H1 (cell line): ENCODE measurements around the gene DYRK2.

ENCODE experiments used
- CHD2 ChIP-seq: IDR thresholded peaks from 2 replicates; pipeline ENCODE4 v1.6.1; 2012; ENCODE audit warnings: low read length, improper control_type of control experiment
- CREB1 ChIP-seq: IDR thresholded peaks from 2 replicates; pipeline ENCODE4 v1.6.1; 2012; ENCODE audit warnings: inconsistent platforms
- CTCF ChIP-seq, 3 experiments: IDR thresholded peaks; 1 replicate in 2 of 3; 2 replicates in 1 of 3; pipeline versions ENCODE4 v1.5.1 to v1.6.1; 2011; ENCODE audit warnings: low read length in 3 of 3, mild to moderate bottlenecking in 3 of 3, inconsistent platforms in 2 of 3, low read depth in 1 of 3, moderate library complexity in 1 of 3; ENCODE audit not compliant: insufficient read depth in 1 of 3; ENCODE audit errors: control extremely low read depth in 1 of 3
- E2F6 ChIP-seq: IDR thresholded peaks from 2 replicates; pipeline ENCODE4 v1.6.1; 2012; ENCODE audit warnings: inconsistent platforms
- EZH2 ChIP-seq: fragments of 200-600 bp; sonication (generic); IDR thresholded peaks from 2 replicates; pipeline ENCODE4 v1.7.1; 2012; ENCODE audit warnings: low read depth, mild to moderate bottlenecking, moderate library complexity, low read length, inconsistent platforms; ENCODE audit not compliant: severe bottlenecking
- MAFK ChIP-seq: IDR thresholded peaks from 2 replicates; pipeline ENCODE4 v1.6.1; 2012; ENCODE audit warnings: low read depth, mild to moderate bottlenecking, improper control_type of control experiment, low read length
- POLR2A ChIP-seq, 2 experiments: IDR thresholded peaks; 1 replicate in 1 of 2; 2 replicates in 1 of 2; pipeline ENCODE4 v1.6.1; 2011; ENCODE audit warnings: low read depth in 2 of 2, low read length in 2 of 2, mild to moderate bottlenecking in 2 of 2; ENCODE audit errors: control extremely low read depth in 1 of 2
- POLR2AphosphoS5 ChIP-seq: IDR thresholded peaks from 2 replicates; pipeline ENCODE4 v1.6.1; 2011; ENCODE audit warnings: low read depth, low read length
- SIRT6 ChIP-seq: IDR thresholded peaks from one replicate; pipeline ENCODE4 v1.7.1; 2012; ENCODE audit warnings: low read length, inconsistent platforms
- TAF1 ChIP-seq: IDR thresholded peaks from 2 replicates; pipeline ENCODE4 v1.6.1; 2011; ENCODE audit warnings: mild to moderate bottlenecking, low read depth, low read length
- TCF12 ChIP-seq: IDR thresholded peaks from 2 replicates; pipeline ENCODE4 v1.6.1; 2011; ENCODE audit warnings: low read depth, mild to moderate bottlenecking, low read length

- no peak for TF ChIP-seq TAF1
- TF ChIP-seq POLR2AphosphoS5 = no peak
- TF ChIP-seq TCF12 = no peak
- no peak for TF ChIP-seq POLR2A (IDR thresholded peaks at IDR 0.05; ENCODE audit: control extremely low read depth in 1 of 2, low read depth in 2 of 2, low read length in 2 of 2)
- TF ChIP-seq EZH2 = no peak
- TF ChIP-seq CTCF (IDR thresholded peaks at IDR 0.05; ENCODE audit: control extremely low read depth in 1 of 3, insufficient read depth in 1 of 3, low read depth in 1 of 3, low read length in 3 of 3) = no peak
- no peak for TF ChIP-seq E2F6
- no peak for TF ChIP-seq MAFK
- no peak for TF ChIP-seq SIRT6
- TF ChIP-seq CHD2 = no peak
- TF ChIP-seq CREB1 = no peak
Observed at GRCh38 chr12:67692135-67692534, 43.6 kb downstream of the DYRK2 start.
